Keratinocyte (primary cell): ENCODE data around the gene FCN3.

Source experiments
- CTCF ChIP-seq, 3 experiments: IDR thresholded peaks in 1 of 3; conservative IDR thresholded peaks in 1 of 3; optimal IDR thresholded peaks in 1 of 3; 2 replicates in 2 of 3; 3 replicates in 1 of 3; pipeline versions ENCODE3 to v1.5.1; 2011; ENCODE audit warnings: low read length in 3 of 3, mild to moderate bottlenecking in 3 of 3, moderate library complexity in 2 of 3, control low read depth in 1 of 3, inconsistent platforms in 1 of 3; ENCODE audit not compliant: insufficient read depth in 2 of 3; ENCODE audit errors: extremely low read depth in 1 of 3
- EZH2 ChIP-seq: IDR thresholded peaks from one replicate; pipeline ENCODE4 v1.6.1; 2012; ENCODE audit warnings: inconsistent platforms, mild to moderate bottlenecking, low read length, moderate library complexity

- TF ChIP-seq CTCF (optimal IDR thresholded peaks at IDR 0.05 in 1 of 3, IDR thresholded peaks at IDR 0.05 in 1 of 3, conservative IDR thresholded peaks at IDR 0.05 in 1 of 3; ENCODE audit: extremely low read depth in 1 of 3, insufficient read depth in 2 of 3, low read length in 3 of 3) = no peak
- TF ChIP-seq EZH2 = no peak
Measured at GRCh38 chr1:27361553-27361952, 13.1 kb downstream of the FCN3 start.
